Ovary (tissue), 3 donors: ENCODE data around the gene SKAP2.

ENCODE experiments used
- POLR2A ChIP-seq: fragments of 450-650 bp; IDR thresholded peaks from one replicate; pipeline ENCODE4 v1.6.1; 2017; ENCODE audit warnings: antibody characterized with exemption, mild to moderate bottlenecking, moderate library complexity
- TF ChIP-seq, protein P1 (sequence below), 3 donors: fragments of 450-650 bp in 2 of 3; fragments of 200-600 bp in 1 of 3; IDR thresholded peaks; one replicate each; pipeline versions ENCODE4 v1.5.1 to v1.8.0; 2016 to 2022; ENCODE audit warnings: antibody characterized with exemption in 3 of 3, mild to moderate bottlenecking in 1 of 3
- donor health status: DM: no; HTN: no; CAD: no.

DNA sequence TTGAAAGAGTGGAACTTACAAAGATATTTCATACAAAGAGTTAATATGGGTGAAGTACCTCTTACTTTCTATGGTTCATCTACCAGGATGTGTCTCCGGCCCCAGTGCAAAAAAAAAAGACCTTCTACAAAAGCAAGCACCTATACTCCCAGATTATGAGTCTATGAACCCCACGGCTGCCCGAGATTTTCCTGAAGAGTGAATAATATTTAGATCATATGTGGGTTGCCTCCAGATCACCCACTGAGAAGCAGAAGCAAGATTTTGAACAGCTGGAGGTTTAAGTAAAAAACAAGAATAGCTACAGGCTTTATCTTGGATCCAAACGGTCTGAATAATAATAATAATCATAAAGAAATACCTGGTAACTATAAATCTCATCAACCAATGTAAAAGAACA is 207.7 kb downstream of the SKAP2 start:
- TF ChIP-seq, protein P1, sequence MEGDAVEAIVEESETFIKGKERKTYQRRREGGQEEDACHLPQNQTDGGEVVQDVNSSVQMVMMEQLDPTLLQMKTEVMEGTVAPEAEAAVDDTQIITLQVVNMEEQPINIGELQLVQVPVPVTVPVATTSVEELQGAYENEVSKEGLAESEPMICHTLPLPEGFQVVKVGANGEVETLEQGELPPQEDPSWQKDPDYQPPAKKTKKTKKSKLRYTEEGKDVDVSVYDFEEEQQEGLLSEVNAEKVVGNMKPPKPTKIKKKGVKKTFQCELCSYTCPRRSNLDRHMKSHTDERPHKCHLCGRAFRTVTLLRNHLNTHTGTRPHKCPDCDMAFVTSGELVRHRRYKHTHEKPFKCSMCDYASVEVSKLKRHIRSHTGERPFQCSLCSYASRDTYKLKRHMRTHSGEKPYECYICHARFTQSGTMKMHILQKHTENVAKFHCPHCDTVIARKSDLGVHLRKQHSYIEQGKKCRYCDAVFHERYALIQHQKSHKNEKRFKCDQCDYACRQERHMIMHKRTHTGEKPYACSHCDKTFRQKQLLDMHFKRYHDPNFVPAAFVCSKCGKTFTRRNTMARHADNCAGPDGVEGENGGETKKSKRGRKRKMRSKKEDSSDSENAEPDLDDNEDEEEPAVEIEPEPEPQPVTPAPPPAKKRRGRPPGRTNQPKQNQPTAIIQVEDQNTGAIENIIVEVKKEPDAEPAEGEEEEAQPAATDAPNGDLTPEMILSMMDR (IDR thresholded peaks at IDR 0.05), result no peak
- no peak for TF ChIP-seq POLR2A
